DMS114 treated with DMSO at 0.1 percent for 48 hours (cell line): ENCODE data around the gene ADAMTS12.

Source experiments
- DNase-seq: peaks from one replicate; lab custom pipeline; 2025; ENCODE audit not compliant: unreplicated experiment; lab: John Stamatoyannopoulos, UW

ADAMTS12 gene, protein sequence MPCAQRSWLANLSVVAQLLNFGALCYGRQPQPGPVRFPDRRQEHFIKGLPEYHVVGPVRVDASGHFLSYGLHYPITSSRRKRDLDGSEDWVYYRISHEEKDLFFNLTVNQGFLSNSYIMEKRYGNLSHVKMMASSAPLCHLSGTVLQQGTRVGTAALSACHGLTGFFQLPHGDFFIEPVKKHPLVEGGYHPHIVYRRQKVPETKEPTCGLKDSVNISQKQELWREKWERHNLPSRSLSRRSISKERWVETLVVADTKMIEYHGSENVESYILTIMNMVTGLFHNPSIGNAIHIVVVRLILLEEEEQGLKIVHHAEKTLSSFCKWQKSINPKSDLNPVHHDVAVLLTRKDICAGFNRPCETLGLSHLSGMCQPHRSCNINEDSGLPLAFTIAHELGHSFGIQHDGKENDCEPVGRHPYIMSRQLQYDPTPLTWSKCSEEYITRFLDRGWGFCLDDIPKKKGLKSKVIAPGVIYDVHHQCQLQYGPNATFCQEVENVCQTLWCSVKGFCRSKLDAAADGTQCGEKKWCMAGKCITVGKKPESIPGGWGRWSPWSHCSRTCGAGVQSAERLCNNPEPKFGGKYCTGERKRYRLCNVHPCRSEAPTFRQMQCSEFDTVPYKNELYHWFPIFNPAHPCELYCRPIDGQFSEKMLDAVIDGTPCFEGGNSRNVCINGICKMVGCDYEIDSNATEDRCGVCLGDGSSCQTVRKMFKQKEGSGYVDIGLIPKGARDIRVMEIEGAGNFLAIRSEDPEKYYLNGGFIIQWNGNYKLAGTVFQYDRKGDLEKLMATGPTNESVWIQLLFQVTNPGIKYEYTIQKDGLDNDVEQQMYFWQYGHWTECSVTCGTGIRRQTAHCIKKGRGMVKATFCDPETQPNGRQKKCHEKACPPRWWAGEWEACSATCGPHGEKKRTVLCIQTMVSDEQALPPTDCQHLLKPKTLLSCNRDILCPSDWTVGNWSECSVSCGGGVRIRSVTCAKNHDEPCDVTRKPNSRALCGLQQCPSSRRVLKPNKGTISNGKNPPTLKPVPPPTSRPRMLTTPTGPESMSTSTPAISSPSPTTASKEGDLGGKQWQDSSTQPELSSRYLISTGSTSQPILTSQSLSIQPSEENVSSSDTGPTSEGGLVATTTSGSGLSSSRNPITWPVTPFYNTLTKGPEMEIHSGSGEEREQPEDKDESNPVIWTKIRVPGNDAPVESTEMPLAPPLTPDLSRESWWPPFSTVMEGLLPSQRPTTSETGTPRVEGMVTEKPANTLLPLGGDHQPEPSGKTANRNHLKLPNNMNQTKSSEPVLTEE (N-terminal part only)

DNA sequence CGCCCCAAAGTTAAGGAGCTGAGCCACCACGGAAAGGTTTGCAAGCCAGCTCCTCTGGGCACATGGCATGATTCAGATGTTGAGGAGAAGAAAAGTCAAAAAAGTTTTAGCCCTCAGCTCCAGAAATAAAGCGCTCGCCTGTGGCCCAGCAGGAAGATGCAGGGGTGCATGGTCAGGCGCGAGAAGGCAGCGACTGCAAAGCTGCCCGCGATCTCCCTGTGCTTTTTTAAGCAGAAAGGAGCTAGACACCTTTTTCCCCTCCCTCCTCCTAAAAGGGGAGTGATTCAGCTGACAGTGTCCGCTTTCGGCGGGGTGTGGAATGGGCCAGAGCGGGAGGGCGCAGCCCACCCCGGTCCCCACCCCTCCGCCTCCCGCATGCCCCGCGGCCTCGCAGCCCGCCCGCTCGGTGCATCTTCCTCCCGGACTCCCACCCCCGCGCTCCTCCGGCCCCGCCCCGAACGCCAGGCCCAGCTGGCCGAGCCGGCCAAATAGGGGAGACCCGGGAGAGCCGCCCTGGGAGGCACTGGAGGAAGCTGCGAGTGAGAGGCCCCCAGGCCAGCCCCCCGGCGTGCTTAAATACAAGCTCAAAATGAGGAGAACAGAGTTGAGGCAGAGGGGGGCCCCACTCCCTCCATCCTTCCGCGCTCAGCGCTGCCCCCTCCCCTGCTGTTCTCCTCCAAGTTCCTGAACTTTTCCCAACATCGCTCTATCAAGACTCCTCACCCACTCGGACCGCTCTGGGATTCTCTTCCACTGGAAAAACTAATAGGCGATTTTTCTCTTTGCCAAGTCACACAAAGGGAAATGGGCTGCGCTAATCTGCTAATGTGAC, at the start of gene ADAMTS12:
TSS of gene ADAMTS12 (minus strand) at position 203 of the 832 bp plus-strand sequence. CDS start at position 69, 134 bp downstream.
- no peak for DNase-seq

DNA sequence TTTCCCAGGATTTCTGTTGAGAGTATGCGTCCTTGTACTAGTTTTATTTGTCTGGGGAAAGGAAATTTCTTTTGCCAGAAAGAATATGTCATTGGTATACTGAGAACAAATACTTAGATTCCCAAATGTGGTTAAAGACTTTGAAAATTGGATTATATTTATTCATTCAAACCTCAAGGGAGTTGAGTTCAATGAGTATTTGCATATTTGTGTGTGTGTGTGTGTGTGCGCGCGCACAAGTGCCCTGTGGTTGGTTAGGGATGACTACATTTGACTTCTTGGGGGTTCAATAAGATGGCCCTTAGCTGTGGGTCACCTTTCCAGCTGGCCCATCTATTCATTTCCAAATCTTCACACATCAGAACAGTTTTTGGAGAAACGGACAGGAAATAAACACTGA, 49.3 kb upstream of the ADAMTS12 start:
- DNase-seq, result no peak

DNA sequence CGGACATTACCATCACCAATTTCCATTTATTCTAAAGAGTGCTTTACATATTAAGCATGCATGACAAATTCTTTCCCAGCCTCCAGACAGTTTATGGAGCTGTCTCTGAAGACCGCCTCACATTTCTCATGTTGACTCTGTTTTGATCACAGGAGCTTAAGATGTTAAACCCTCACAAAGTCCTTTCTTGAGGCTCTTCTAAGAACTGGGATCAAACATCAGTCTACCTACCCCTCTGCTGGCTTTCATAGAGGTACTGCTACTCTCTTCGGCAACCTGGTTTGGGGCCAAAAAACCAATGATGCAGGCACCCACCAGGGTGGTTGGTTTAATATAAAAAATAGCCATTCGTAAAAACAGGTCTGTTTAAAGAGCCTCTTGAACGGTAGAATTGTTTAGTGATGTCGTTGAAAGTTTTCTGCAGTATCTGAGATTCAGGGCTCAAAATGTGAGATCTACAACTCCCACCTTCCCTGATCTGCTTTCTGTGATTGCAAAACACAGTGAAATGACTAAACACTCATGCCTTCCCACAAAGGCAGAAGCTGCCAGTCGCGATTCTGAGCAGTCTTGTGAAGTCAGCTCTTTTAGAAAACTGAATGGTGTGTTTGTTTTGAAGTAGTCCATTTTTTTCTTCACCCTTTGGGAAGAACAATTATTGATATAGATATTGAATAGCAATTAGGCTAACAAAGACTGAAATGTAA, 47.9 kb upstream of the ADAMTS12 start:
- DNase-seq, result no peak

DNA sequence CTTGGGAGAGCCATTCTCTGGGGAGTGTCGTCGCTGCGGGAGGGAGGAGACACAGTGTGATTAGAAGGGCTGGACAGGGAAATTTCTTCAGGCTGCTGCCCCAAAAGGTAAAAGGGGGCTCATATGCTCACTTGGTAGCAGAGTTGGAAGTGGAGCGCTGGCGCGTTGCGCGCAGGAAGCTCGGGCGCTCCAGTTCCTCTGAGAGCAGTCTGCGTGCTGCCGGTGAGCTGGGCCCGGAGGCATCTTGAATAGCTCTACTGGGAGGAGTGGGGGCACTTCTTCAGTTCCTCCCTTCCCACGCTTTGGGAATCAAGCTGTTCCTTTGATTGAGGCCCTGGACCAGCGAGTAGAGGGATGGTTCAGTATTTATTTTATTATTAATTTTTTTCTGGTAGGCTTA, 47.1 kb upstream of the ADAMTS12 start:
- no peak for DNase-seq

DNA sequence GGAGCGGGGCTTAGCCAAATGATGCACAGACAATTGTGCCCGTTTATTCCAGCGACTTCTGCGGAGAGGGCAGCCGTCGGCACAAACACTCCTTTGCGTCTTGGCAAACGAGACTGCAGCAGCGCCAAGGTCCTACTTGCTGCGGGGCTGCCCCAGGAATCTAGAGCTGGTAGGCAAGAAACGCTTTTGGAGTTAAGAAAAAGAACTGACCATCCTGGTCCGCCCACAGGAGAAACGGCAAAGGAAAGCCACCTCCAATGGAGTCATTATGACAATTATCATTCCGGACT, 46.7 kb upstream of the ADAMTS12 start:
- no peak for DNase-seq

DNA sequence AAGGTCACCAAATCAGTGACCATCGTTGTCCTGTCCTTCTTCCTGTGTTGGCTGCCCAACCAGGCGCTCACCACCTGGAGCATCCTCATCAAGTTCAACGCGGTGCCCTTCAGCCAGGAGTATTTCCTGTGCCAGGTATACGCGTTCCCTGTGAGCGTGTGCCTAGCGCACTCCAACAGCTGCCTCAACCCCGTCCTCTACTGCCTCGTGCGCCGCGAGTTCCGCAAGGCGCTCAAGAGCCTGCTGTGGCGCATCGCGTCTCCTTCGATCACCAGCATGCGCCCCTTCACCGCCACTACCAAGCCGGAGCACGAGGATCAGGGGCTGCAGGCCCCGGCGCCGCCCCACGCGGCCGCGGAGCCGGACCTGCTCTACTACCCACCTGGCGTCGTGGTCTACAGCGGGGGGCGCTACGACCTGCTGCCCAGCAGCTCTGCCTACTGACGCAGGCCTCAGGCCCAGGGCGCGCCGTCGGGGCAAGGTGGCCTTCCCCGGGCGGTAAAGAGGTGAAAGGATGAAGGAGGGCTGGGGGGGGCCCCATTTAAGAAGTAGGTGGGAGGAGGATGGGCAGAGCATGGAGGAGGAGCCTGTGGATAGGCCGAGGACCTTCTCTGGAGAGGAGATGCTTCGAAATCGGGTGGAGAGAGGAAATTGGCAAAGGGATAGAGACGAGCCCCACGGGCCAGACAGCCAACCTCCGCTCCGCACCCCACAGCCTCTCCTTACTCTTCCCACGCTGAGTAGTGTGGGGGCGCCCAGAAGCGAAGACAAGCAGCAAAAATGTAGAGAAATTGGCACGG, 46.1 kb upstream of the ADAMTS12 start:
- no peak for DNase-seq

DNA sequence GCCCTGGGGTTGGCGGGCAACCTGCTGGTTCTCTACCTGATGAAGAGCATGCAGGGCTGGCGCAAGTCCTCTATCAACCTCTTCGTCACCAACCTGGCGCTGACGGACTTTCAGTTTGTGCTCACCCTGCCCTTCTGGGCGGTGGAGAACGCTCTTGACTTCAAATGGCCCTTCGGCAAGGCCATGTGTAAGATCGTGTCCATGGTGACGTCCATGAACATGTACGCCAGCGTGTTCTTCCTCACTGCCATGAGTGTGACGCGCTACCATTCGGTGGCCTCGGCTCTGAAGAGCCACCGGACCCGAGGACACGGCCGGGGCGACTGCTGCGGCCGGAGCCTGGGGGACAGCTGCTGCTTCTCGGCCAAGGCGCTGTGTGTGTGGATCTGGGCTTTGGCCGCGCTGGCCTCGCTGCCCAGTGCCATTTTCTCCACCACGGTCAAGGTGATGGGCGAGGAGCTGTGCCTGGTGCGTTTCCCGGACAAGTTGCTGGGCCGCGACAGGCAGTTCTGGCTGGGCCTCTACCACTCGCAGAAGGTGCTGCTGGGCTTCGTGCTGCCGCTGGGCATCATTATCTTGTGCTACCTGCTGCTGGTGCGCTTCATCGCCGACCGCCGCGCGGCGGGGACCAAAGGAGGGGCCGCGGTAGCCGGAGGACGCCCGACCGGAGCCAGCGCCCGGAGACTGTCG, 45.4 kb upstream of the ADAMTS12 start:
- DNase-seq, result no peak

DNA sequence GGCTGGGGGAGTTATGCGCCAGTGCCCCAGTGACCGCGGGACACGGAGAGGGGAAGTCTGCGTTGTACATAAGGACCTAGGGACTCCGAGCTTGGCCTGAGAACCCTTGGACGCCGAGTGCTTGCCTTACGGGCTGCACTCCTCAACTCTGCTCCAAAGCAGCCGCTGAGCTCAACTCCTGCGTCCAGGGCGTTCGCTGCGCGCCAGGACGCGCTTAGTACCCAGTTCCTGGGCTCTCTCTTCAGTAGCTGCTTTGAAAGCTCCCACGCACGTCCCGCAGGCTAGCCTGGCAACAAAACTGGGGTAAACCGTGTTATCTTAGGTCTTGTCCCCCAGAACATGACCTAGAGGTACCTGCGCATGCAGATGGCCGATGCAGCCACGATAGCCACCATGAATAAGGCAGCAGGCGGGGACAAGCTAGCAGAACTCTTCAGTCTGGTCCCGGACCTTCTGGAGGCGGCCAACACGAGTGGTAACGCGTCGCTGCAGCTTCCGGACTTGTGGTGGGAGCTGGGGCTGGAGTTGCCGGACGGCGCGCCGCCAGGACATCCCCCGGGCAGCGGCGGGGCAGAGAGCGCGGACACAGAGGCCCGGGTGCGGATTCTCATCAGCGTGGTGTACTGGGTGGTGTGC, 44.7 kb upstream of the ADAMTS12 start, which contains the start of gene RXFP3:
TSS of gene RXFP3 (plus strand) at position 6 of the 636 bp plus-strand sequence. CDS start at position 361, 355 bp downstream.
- no peak for DNase-seq

DNA sequence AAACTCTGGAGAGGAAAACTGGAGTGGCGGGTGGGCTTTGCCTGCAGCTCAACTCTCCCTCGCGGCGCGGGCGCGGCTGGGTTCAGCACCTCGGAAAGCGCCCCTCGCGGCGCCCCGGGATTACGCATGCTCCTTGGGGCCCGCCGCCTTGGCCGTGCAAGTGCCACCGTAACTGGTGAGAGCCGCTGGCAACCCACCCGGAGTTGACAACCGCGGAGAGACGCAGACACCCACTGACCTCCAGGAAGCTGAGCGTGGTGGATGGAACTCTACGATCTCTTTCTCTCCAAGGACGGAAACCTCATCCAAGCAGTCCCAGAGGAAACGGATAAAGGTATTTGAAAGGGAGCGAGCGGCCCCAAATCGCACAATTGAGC, 44.2 kb upstream of the ADAMTS12 start:
- DNase-seq, result no peak

DNA sequence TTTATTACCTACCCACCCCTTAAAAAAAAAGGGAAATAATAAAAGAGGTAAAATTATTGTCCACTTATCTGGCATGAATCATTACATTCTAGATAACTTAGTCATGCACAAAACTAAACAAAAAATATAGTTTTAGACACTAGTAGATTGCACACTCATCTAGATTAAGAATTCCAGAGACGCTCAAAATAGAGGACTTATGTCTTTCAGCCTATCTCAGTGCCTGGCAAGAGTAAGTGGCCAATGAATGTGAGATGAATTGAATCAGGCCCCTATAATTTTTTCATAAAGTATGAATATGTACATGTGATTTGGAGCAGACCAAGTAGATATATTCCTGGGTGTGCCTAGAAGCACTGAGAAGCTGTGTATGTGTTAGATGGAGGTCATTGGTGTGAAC, 42.4 kb upstream of the ADAMTS12 start:
- no peak for DNase-seq

DNA sequence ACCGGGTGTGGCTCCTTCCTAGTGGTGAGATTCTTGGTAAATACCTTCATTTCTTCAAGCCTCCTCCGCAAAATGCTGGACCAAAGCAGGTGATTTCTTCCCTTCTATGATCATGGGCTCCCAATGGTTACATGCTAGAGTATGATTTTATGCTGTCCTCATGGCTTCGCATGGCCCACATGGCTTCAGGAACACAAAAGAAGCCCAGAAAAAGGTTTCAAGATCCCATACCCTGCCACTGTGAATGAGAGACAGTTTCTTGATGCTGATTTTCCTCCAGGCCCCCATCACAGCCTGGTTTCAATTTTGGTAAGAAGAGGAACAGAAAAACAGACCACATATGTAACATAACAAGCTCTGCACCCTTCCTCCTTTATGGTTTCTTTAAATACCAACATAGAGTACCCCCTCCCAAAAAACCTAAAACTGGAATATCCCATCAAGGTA, 42.0 kb upstream of the ADAMTS12 start:
- no peak for DNase-seq

DNA sequence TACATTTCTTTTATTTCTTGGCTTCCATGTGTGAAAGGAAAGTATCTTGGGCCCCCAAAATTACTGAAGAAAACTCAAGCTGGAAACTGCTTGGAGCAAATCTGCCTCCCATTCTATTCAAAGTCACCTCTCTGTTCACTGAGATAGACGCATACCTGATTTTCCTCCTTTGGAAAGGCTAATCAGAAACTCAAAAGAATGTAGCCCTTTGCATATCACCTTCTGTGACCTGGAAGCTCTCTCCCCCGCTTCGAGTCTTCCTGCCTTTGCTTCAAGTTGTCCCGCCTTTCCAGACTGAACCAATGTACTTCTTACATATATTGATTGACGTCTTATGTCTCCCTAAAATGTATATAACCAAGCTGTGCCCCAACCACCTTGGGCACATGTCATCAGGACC, 39.3 kb upstream of the ADAMTS12 start:
- no peak for DNase-seq

DNA sequence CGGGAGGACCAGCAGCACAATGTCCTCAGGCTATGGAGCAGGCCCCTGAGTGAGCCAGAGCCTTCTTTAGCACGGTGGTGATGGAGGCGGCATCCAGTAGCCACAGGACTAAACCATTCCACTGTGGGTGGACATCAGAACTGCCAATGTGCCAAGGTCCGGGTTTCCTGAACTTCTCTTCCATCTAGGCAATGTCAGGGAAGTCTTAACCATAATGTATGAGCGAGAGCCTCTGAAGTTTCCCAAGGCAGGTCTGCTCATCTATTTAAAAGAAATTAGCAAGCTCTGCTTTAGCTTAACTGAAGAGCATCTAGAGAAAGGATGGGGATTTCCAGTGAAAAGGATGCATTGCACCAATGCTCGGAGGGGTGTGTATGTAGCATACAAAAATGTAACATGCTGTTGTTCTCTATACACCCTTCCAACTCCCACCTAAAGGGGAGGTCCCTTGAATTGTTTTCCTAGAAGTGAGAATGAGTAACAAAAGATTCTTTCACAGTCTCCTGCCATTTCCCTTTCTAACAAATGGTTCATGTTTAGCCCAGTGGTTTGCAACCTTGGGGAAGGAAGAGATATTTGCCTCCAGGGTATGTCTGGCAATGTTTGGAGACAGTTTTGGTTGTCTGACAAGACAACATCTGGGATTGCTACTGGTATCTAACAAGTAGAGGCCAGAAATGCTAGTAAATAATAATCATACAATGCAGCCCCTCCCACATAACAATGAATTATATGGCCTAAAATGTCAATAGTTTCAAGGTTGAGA, 38.3 kb upstream of the ADAMTS12 start:
- no peak for DNase-seq

DNA sequence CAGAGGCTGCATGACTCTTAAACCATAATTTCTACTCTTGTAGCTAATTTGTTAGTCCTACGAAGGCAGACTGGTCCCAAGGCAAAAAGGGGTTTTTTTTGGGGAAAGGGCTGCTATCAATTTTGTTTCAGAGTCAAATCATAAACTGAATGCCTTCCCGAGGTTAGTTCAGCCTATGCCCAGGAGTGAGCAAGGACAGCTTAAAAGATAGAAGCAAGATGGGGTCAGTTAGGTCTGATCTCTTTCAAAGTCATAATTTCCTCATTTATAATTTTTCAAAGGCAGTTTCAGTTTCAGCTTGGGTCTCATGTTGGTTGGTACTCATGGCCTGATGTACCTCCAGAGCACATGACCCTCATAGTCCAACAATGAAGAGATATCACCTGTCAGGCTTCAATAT, 36.5 kb upstream of the ADAMTS12 start:
- no peak for DNase-seq

DNA sequence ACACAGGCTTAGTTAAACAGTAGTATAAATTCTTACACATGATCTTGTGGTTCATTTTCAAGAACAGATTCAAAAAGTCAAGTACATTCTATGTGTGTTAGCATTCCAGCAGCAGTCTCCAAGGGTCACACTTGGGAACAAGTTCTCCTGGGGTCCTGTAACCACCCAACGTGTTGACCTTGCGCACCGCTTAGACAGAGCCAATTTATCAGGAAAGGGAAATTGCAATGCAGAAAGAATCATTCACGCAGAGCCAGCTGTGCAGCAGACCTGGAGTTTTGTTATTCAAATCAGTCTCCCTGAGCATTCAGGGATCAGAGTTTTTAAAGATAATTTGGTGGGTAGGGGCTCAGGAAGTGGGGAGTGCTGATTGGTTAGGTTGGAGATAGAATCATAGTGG, 35.9 kb upstream of the ADAMTS12 start:
- DNase-seq, result no peak

DNA sequence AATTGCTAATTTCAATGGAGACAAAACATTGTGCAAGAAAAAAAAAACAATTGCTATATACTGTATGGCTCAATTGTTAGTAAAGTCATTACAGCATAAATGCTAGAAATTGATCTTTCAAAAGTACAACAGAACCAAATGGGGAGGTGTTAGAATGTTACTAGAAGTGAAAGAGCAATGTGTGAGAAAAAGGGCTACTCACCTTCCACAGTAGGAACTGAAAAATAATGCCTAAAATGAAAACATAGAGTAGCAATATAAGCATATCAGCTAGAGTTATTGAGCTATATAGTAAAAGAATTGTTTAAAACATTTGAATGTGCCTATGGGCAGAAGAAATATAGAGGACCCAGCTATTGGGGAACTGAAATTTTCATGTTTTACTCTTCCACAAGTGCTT, 33.5 kb upstream of the ADAMTS12 start:
- DNase-seq, result no peak

DNA sequence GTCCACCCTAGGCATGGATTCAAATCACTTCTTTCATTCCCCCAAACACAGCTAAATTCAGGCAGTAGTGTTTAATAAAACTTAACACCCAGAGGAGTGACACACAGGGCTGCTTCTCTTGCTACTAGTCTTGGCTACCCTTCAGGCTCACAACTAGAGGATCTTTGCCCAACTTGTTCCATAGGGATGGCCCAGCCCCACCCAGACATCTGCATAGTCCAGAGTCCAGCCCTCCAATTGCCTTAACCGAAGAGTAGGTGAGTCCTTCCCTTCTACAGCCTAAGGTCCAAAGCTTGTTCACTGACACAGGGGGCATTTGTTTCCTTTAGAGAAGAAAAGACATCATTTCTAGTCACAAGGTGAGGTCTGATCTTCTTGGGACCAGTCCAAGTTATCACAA, 29.2 kb upstream of the ADAMTS12 start:
- no peak for DNase-seq
